GM21717 (cell line): ENCODE results near the gene GPANK1.

ENCODE experiments used
- ATAC-seq: cut with Tn5 transposase; IDR thresholded peaks from one replicate; pipeline ENCODE4 v1.9.1; 2021; ENCODE audit warnings: mild to moderate bottlenecking, moderate library complexity; ENCODE audit not compliant: unreplicated experiment

The GPANK1 gene

GRCh38 chr6:31621320-31621939 is 43.4 kb downstream of the GPANK1 start:
- no peak for ATAC-seq

GRCh38 chr6:31620586-31621319 is 44.0 kb downstream of the GPANK1 start, which contains the start of gene PRRC2A:
Gene PRRC2A (plus strand): TSS chr6:31620715. CDS start chr6:31622790, 2,075 bp downstream.
- peak; percentile 44 for ATAC-seq

GRCh38 chr6:31619805-31620585 is 44.8 kb downstream of the GPANK1 start:
- ATAC-seq = peak; percentile 70

- no peak for ATAC-seq
These were observed 47.8 kb downstream of the GPANK1 start for GRCh38 chr6:31617010-31617409.

- no peak for ATAC-seq
These were observed 49.0 kb downstream of the GPANK1 start for GRCh38 chr6:31615748-31616147.

- ATAC-seq = no peak
These were observed 49.9 kb downstream of the GPANK1 start, which contains the start of gene AIF1 for GRCh38 chr6:31614684-31615578. Gene AIF1 (plus strand): TSS chr6:31615234. CDS start chr6:31615330, 96 bp downstream.

GRCh38 chr6:31614075-31614619 is 50.6 kb downstream of the GPANK1 start:
- no peak for ATAC-seq
